LHCN-M2 (cell line): ENCODE data around the gene ZNF583. TPM values are rescaled to one million over a fixed set of nuclear protein-coding genes. Genes with fewer than 3 reads are reported as not detected.

Experiments
- DNase-seq: peaks from one replicate; pipeline ENCODE4 v3.0.0-alpha.2; 2012; ENCODE audit warnings: low read depth
- total RNA-seq: library from RNA; depleted of rRNA; stranded (reverse); fragments of >200 nt; gene quantifications from 2 replicates; pipeline ENCODE4 v1.2.3, GENCODE V29; 2014; rRNA removed

ZNF583 gene
- total RNA-seq, 1 experiment from 2014 or later: 8.8 TPM

GRCh38 chr19:56474308-56474707 is 70.2 kb downstream of the ZNF583 start:
- no peak for DNase-seq

- DNase-seq: no peak
These were observed 72.0 kb downstream of the ZNF583 start for GRCh38 chr19:56476093-56476492.

Other genes with a start within 250 kb of the ZNF583 start
- not detected in 2 replicates for gene GALP, start 228.3 kb upstream of the ZNF583 start, total RNA-seq
- gene ZSCAN5B, start 206.5 kb upstream of the ZNF583 start, total RNA-seq: not detected in 2 replicates
- gene ZSCAN5C, start 202.1 kb upstream of the ZNF583 start, total RNA-seq: not detected in 2 replicates
- gene EDDM13, start 131.6 kb upstream of the ZNF583 start, total RNA-seq: not detected in 2 replicates
- gene ZSCAN5A, start 89.5 kb upstream of the ZNF583 start, total RNA-seq: 2.9 and 4.6 TPM in 2 replicates
- gene ZNF582, start 10.8 kb upstream of the ZNF583 start, total RNA-seq: 1.5 and 2.2 TPM in 2 replicates
- gene ZNF667, start 73.0 kb downstream of the ZNF583 start, total RNA-seq: 3.1 and 4.8 TPM in 2 replicates
- 0.83 and 1.6 TPM in 2 replicates for gene ZNF471, start 103.5 kb downstream of the ZNF583 start, total RNA-seq
- 3.2 and 4.9 TPM in 2 replicates for gene ZFP28, start 134.6 kb downstream of the ZNF583 start, total RNA-seq
- 1.8 and 2.5 TPM in 2 replicates for gene ZNF470, start 163.1 kb downstream of the ZNF583 start, total RNA-seq
- gene ZNF71, start 191.0 kb downstream of the ZNF583 start, total RNA-seq: 9.4 and 10.8 TPM in 2 replicates
- 0.11 and 0.13 TPM in 2 replicates for gene SMIM17, start 238.8 kb downstream of the ZNF583 start, total RNA-seq